Upper lobe of left lung (tissue), 6 donors: ENCODE measurements around the gene OR5V1. TPM values are rescaled to one million over a fixed set of nuclear protein-coding genes. Genes with fewer than 3 reads are reported as not detected.

Experiments
- ATAC-seq, 2 donors: fragments of 200-7000 bp; cut with Tn5 transposase; one replicate each; pipeline ENCODE4 v1.9.1; 2022; ENCODE audit warnings: mild to moderate bottlenecking in 2 of 2, moderate library complexity in 2 of 2; ENCODE audit not compliant: low FRiP score in 2 of 2
- DNase-seq, 2 donors: peaks; one replicate each; pipeline ENCODE4 v3.0.0-alpha.2; 2019 to 2020
- H3K27ac ChIP-seq, 4 donors: fragments of 200-600 bp; sonication (generic); one replicate each; pipeline ENCODE4 v1.5.1; 2016 to 2019
- H3K27me3 ChIP-seq, 4 donors: fragments of 200-600 bp; sonication (generic); one replicate each; pipeline ENCODE4 v1.5.1; 2017 to 2019
- H3K36me3 ChIP-seq, 4 donors: fragments of 200-600 bp; sonication (generic); one replicate each; pipeline ENCODE4 v1.5.1; 2016 to 2019
- H3K4me1 ChIP-seq, 4 donors: fragments of 200-600 bp; sonication (generic); one replicate each; pipeline ENCODE4 v1.5.1; 2018 to 2019
- H3K4me3 ChIP-seq, 4 donors: fragments of 200-600 bp; sonication (generic); one replicate each; pipeline ENCODE4 v1.5.1; 2017 to 2019; ENCODE audit warnings: mild to moderate bottlenecking in 2 of 4, moderate library complexity in 1 of 4
- H3K9me3 ChIP-seq, 4 donors: fragments of 200-600 bp; sonication (generic); one replicate each; pipeline ENCODE4 v1.5.1; 2018 to 2019
- EP300 ChIP-seq, 4 donors: sonication (generic); formaldehyde crosslinking; IDR thresholded peaks; one replicate each; pipeline ENCODE4 v1.5.1; 2017; ENCODE audit warnings: antibody characterized with exemption in 4 of 4, control low read depth in 2 of 4
- POLR2A ChIP-seq, 4 donors: fragments of 450-650 bp; IDR thresholded peaks; one replicate each; pipeline ENCODE4 v1.5.1; 2016 to 2017; ENCODE audit warnings: antibody characterized with exemption in 4 of 4, mild to moderate bottlenecking in 2 of 4
- POLR2AphosphoS5 ChIP-seq, 2 donors: sonication (generic); formaldehyde crosslinking; IDR thresholded peaks; one replicate each; pipeline ENCODE4 v1.5.1; 2017; ENCODE audit warnings: antibody characterized with exemption in 2 of 2
- WGBS, 2 donors: methylation state at CpG; one replicate each; pipeline ENCODE4 v1.1.5; 2017 to 2018; 5-methylcytosine and 5-hydroxymethylcytosine counted together
- total RNA-seq, 6 donors: library from RNA; depleted of rRNA in 4 of 6; stranded (reverse); fragments of >200 nt in 4 of 6; gene quantifications; one replicate each; pipeline versions ENCODE4 v1.1.0 to v1.2.1, GENCODE V29; 2016 to 2021
- TF ChIP-seq, protein P1 (sequence below), 6 experiments: fragments of 450-650 bp in 4 of 6; fragments of 200-600 bp in 2 of 6; sonication (generic) in 2 of 6; IDR thresholded peaks; one replicate each; pipeline ENCODE4 v1.5.1; 2016 to 2019; ENCODE audit warnings: antibody characterized with exemption in 6 of 6
- donor health status: DM: no; HTN: no; CAD: no; lungs with moderate emphysema.
- donor health status: DM: no; HTN: yes; CAD: no; lungs with severe emphysema.

OR5V1 gene
- total RNA-seq, 6 donors from 2014 or later = not detected

DNA sequence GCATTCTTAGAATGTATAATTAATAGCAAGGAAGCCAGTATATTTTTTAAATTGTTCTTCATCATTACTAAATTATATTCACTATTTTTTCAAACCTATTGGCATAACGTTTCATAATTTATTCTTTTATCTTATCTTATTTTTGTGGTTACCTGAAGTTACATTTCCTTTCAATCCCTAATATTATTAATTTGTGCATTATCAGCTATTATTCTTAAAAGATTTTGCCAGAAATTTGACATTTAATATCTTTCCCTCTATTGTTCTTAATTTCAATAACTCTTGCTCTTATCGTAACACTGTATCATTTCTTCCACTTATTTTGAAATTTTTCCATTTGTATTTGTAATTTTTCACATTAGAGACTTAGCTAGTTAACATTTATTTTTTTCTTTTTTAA is 48.7 kb downstream of the OR5V1 start:
- Histone ChIP-seq H3K27me3 (no peaks in the 10 kb centered on the region), H3K4me1 (no peaks in the 10 kb centered on the region), H3K36me3 (no peaks in the 10 kb centered on the region), H3K9me3 (no peaks in the 10 kb centered on the region), H3K4me3 (no peak overlapping the region), H3K27ac (no peak overlapping the region)
- no peak for TF ChIP-seq POLR2A (IDR thresholded peaks at IDR 0.05)
- no peak for TF ChIP-seq EP300 (IDR thresholded peaks at IDR 0.05)
- TF ChIP-seq, protein P1, sequence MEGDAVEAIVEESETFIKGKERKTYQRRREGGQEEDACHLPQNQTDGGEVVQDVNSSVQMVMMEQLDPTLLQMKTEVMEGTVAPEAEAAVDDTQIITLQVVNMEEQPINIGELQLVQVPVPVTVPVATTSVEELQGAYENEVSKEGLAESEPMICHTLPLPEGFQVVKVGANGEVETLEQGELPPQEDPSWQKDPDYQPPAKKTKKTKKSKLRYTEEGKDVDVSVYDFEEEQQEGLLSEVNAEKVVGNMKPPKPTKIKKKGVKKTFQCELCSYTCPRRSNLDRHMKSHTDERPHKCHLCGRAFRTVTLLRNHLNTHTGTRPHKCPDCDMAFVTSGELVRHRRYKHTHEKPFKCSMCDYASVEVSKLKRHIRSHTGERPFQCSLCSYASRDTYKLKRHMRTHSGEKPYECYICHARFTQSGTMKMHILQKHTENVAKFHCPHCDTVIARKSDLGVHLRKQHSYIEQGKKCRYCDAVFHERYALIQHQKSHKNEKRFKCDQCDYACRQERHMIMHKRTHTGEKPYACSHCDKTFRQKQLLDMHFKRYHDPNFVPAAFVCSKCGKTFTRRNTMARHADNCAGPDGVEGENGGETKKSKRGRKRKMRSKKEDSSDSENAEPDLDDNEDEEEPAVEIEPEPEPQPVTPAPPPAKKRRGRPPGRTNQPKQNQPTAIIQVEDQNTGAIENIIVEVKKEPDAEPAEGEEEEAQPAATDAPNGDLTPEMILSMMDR (IDR thresholded peaks at IDR 0.05) = no peak
- no peak for TF ChIP-seq POLR2AphosphoS5 (IDR thresholded peaks at IDR 0.05)
- DNase-seq (no peak), ATAC-seq (no peak)
- 84 to 89% methylated on average over 2 of the region's 2 CpGs for WGBS, 2 donors

Other genes starting within 250 kb of the OR5V1 start
- not detected for gene OR2J2, start 198.0 kb downstream of the OR5V1 start, total RNA-seq
- gene OR14J1, start 67.2 kb downstream of the OR5V1 start, total RNA-seq = not detected
- gene OR12D3, start 6.4 kb upstream of the OR5V1 start, total RNA-seq = not detected
- not detected for gene OR12D2, start 26.8 kb upstream of the OR5V1 start, total RNA-seq
- gene OR12D1, start 46.1 kb upstream of the OR5V1 start, total RNA-seq = not detected
- gene OR10C1, start 70.4 kb upstream of the OR5V1 start, total RNA-seq = not detected
- not detected for gene OR11A1, start 88.2 kb upstream of the OR5V1 start, total RNA-seq
- not detected for gene OR2H1, start 88.3 kb upstream of the OR5V1 start, total RNA-seq
- gene MAS1L, start 119.1 kb upstream of the OR5V1 start, total RNA-seq = 1 to 10 TPM in 1 of 6 donors, under 1 TPM in 1, not detected in 4; 0.54 to 1.8 TPM
- 1 to 10 TPM in 2 of 6 donors, under 1 TPM in 2, not detected in 2; 0.76 to 3.6 (median 1.6) TPM for gene UBD, start 190.9 kb upstream of the OR5V1 start, total RNA-seq
- gene OR2H2, start 216.3 kb upstream of the OR5V1 start, total RNA-seq = not detected